GM23338 (cell line): ENCODE measurements around the gene SLC48A1. TPM values are rescaled to one million over a fixed set of nuclear protein-coding genes. Genes with fewer than 3 reads are reported as not detected.

ENCODE experiments used
- ATAC-seq: fragments of 200-7000 bp; cut with Tn5 transposase; 3 replicates; pipeline ENCODE4 v1.9.1; 2020
- DNase-seq: peaks from one replicate; pipeline ENCODE4 v3.0.0-alpha.2; 2015; ENCODE audit warnings: low spot score
- H2AFZ ChIP-seq: fragments of 200-600 bp; sonication (generic); 2 replicates; pipeline ENCODE4 v1.8.0; 2016; ENCODE audit warnings: antibody characterized with exemption, mild to moderate bottlenecking, moderate library complexity
- H3F3A ChIP-seq: fragments of 200-600 bp; sonication (generic); replicated peaks from 2 replicates; pipeline ENCODE4 v1.8.0; 2017; ENCODE audit warnings: antibody characterized with exemption, mixed run types, low read depth
- H3K27ac ChIP-seq: fragments of 200-600 bp; sonication (generic); 2 replicates; pipeline ENCODE4 v1.6.1; 2016; ENCODE audit warnings: low read depth
- H3K27me3 ChIP-seq: fragments of 200-600 bp; sonication (generic); 2 replicates; pipeline ENCODE4 v1.8.0; 2016; ENCODE audit warnings: mild to moderate bottlenecking, mixed run types, moderate library complexity; ENCODE audit not compliant: insufficient read depth
- H3K36me3 ChIP-seq: fragments of 200-600 bp; sonication (generic); 2 replicates; pipeline ENCODE4 v1.8.0; 2016; ENCODE audit warnings: mild to moderate bottlenecking; ENCODE audit not compliant: insufficient read depth
- H3K4me1 ChIP-seq: fragments of 200-600 bp; sonication (generic); 2 replicates; pipeline ENCODE4 v1.8.0; 2016; ENCODE audit warnings: mild to moderate bottlenecking, moderate library complexity; ENCODE audit not compliant: insufficient read depth
- H3K4me2 ChIP-seq: fragments of 200-600 bp; sonication (generic); 2 replicates; pipeline ENCODE4 v1.7.1; 2017; ENCODE audit warnings: mixed run types
- H3K4me3 ChIP-seq: fragments of 200-600 bp; sonication (generic); 2 replicates; pipeline ENCODE4 v1.6.1; 2016; ENCODE audit warnings: mixed run types
- H3K79me2 ChIP-seq: fragments of 200-600 bp; sonication (generic); replicated peaks from 2 replicates; pipeline ENCODE4 v1.8.0; 2017; ENCODE audit warnings: mild to moderate bottlenecking; ENCODE audit not compliant: insufficient read depth
- H3K9me2 ChIP-seq: fragments of 200-600 bp; sonication (generic); 2 replicates; pipeline ENCODE4 v1.8.0; 2017; ENCODE audit not compliant: insufficient read depth
- H4K20me1 ChIP-seq: fragments of 200-600 bp; sonication (generic); replicated peaks from 2 replicates; pipeline ENCODE4 v1.8.0; 2017; ENCODE audit warnings: mild to moderate bottlenecking; ENCODE audit not compliant: insufficient read depth
- H3K27ac Mint-ChIP-seq: 2 replicates; pipeline ENCODE4 v1.8.0; 2020; ENCODE audit warnings: inconsistent platforms, mild to moderate bottlenecking, moderate library complexity, mixed read lengths
- H3K27me3 Mint-ChIP-seq: 3 replicates; pipeline ENCODE4 v1.8.0; 2022; ENCODE audit warnings: low read depth, mild to moderate bottlenecking, moderate library complexity, mixed read lengths, inconsistent platforms; ENCODE audit not compliant: insufficient read depth, poor library complexity
- H3K36me3 Mint-ChIP-seq: 3 replicates; pipeline ENCODE4 v1.8.0; 2021; ENCODE audit warnings: low read depth, mild to moderate bottlenecking, inconsistent platforms, moderate library complexity, mixed read lengths
- H3K4me1 Mint-ChIP-seq: 3 replicates; pipeline ENCODE4 v1.8.0; 2020; ENCODE audit warnings: mild to moderate bottlenecking, inconsistent platforms, mixed read lengths
- H3K4me3 Mint-ChIP-seq: 3 replicates; pipeline ENCODE4 v1.8.0; 2021; ENCODE audit warnings: moderate library complexity, mild to moderate bottlenecking, inconsistent platforms, mixed read lengths
- H3K9me3 Mint-ChIP-seq: 3 replicates; pipeline ENCODE4 v1.8.0; 2020; ENCODE audit warnings: moderate library complexity, mild to moderate bottlenecking, inconsistent platforms, mixed read lengths
- CTCF ChIP-seq, 2 experiments: fragments of 200-600 bp in 1 of 2; sonication (generic) in 1 of 2; conservative IDR thresholded peaks; 2 replicates each; pipeline versions ENCODE4 v1.5.1 to v1.6.1; 2016 to 2017; ENCODE audit warnings: antibody characterized with exemption in 2 of 2, low read depth in 2 of 2, mild to moderate bottlenecking in 2 of 2, moderate library complexity in 1 of 2
- EZH2 ChIP-seq: fragments of 200-600 bp; sonication (generic); IDR thresholded peaks from one replicate; pipeline ENCODE4 v1.8.0; 2017; ENCODE audit warnings: antibody characterized with exemption, mild to moderate bottlenecking, low read depth; ENCODE audit not compliant: unreplicated experiment
- EZH2phosphoT487 ChIP-seq: fragments of 200-600 bp; sonication (generic); IDR thresholded peaks from one replicate; pipeline ENCODE4 v1.8.1; 2018; ENCODE audit warnings: antibody characterized with exemption; ENCODE audit not compliant: unreplicated experiment
- JUNB ChIP-seq: IDR thresholded peaks from one replicate; pipeline ENCODE4 v1.6.1; 2016; ENCODE audit warnings: antibody characterized with exemption; ENCODE audit not compliant: unreplicated experiment
- POLR2AphosphoS5 ChIP-seq: IDR thresholded peaks from 2 replicates; pipeline ENCODE4 v1.6.1; 2016; ENCODE audit warnings: antibody characterized with exemption, low read depth
- STAT1 ChIP-seq: IDR thresholded peaks from one replicate; pipeline ENCODE4 v1.6.1; 2016; ENCODE audit warnings: antibody characterized with exemption; ENCODE audit not compliant: unreplicated experiment
- ZNF114 ChIP-seq: fragments of 250-450 bp; sonication (Bioruptor Pico); IDR thresholded peaks from 2 replicates; pipeline ENCODE4 v1.5.0; 2020; ENCODE audit warnings: mild to moderate bottlenecking, moderate library complexity
- ZNF331 ChIP-seq: fragments of 250-450 bp; sonication (Bioruptor Pico); IDR thresholded peaks from 2 replicates; pipeline ENCODE4 v1.5.0; 2020; ENCODE audit warnings: low read depth, mild to moderate bottlenecking, moderate library complexity
- ZNF462 ChIP-seq: fragments of 250-450 bp; sonication (Bioruptor Pico); IDR thresholded peaks from 2 replicates; pipeline ENCODE4 v1.5.0; 2020; ENCODE audit warnings: mild to moderate bottlenecking, moderate library complexity
- polyA plus RNA-seq: library from polyadenylated mRNA; unstranded; fragments of >200 nt; fragmentation: Nextera tagmentation; extraction: Ambion mirVana; gene quantifications from 2 replicates; pipeline ENCODE4 v1.2.1, GENCODE V29; 2016
- total RNA-seq: library from RNA; depleted of rRNA; stranded (reverse); fragments of >200 nt; shearing (Covaris generic); gene quantifications from 2 replicates; pipeline ENCODE4 v1.2.3, GENCODE V29; 2014

The SLC48A1 gene
- total and polyA plus RNA-seq, 2 experiments from 2014 or later: 5.8 to 9.0 TPM

- Histone ChIP-seq H3K27me3 (peaks cover 4% of the 10 kb centered on the region), H3K4me1 (peaks cover 20% of the 10 kb centered on the region; the same call in 1 of the 2 replicates), H2AFZ (no peak overlapping the region), H3K9me2 (no peaks in the 10 kb centered on the region), H3K79me2 (no peaks in the 10 kb centered on the region), H3K27ac (no peak overlapping the region), H3F3A (0 out of 2 replicates have a peak, but pooled peaks cover 6% of the 10 kb centered on the region), H3K36me3 (no peaks in the 10 kb centered on the region), H3K4me3 (peak overlapping the region; percentile 45), H4K20me1 (peaks cover 2% of the 10 kb centered on the region), H3K4me2 (peak overlapping the region; percentile 73)
- peak overlapping the region; percentile 50 for H3K4me3 Mint-ChIP-seq
- H3K9me3 Mint-ChIP-seq: no peaks in the 10 kb centered on the region
- DNase-seq (peak; percentile 97), ATAC-seq (peak; percentile 87)
- H3K4me1 Mint-ChIP-seq: peaks cover 44% of the 10 kb centered on the region
- H3K27ac Mint-ChIP-seq: no peak overlapping the region
- no peak for TF ChIP-seq ZNF114 (CRISPR knock-in tag)
- peak; percentile 97 to 98 for TF ChIP-seq CTCF (conservative IDR thresholded peaks at IDR 0.05; ENCODE audit: low read depth in 2 of 2)
- H3K36me3 Mint-ChIP-seq: peaks cover 8% of the 10 kb centered on the region
- H3K27me3 Mint-ChIP-seq: peaks cover 31% of the 10 kb centered on the region
These were observed 6.4 kb downstream of the SLC48A1 start for GRCh38 chr12:47779301-47779942.

- no peak for TF ChIP-seq EZH2phosphoT487
- TF ChIP-seq POLR2AphosphoS5: 0 out of 2 replicates have a peak, but pooled peaks have one; percentile 17
- TF ChIP-seq EZH2: no peak
- no peak for TF ChIP-seq ZNF114 (CRISPR knock-in tag)
- no peak for TF ChIP-seq STAT1
- no peak for TF ChIP-seq JUNB
- TF ChIP-seq ZNF462 (CRISPR knock-in tag): no peak
- no peak for TF ChIP-seq ZNF331 (CRISPR knock-in tag)
- no peak for DNase-seq
- Histone ChIP-seq H3K79me2 (no peaks in the 10 kb centered on the region), H3K27ac (no peak overlapping the region), H3K36me3 (no peaks in the 10 kb centered on the region), H3K4me2 (peak overlapping the region; percentile 73), H4K20me1 (peaks cover 2% of the 10 kb centered on the region), H3K4me3 (peak overlapping the region; percentile 45), H3K9me2 (no peaks in the 10 kb centered on the region), H3F3A (0 out of 2 replicates have a peak, but pooled peaks cover 1% of the 10 kb centered on the region), H3K4me1 (peaks cover 20% of the 10 kb centered on the region; the same call in 1 of the 2 replicates), H3K27me3 (no peaks in the 10 kb centered on the region), H2AFZ (no peak overlapping the region)
- H3K27ac Mint-ChIP-seq: no peak overlapping the region
- ATAC-seq: peak; percentile 8
- H3K4me1 Mint-ChIP-seq: peaks cover 40% of the 10 kb centered on the region
- peak overlapping the region; percentile 50 for H3K4me3 Mint-ChIP-seq
- H3K36me3 Mint-ChIP-seq: peaks cover 14% of the 10 kb centered on the region
- H3K9me3 Mint-ChIP-seq: no peaks in the 10 kb centered on the region
- H3K27me3 Mint-ChIP-seq: peaks cover 30% of the 10 kb centered on the region
These were observed 7.0 kb downstream of the SLC48A1 start for GRCh38 chr12:47779943-47780504.
